Adrenal gland (tissue), 5 donors: ENCODE measurements around the gene RBMX2.
A peak's percentile ranks its signal among the peaks of the same experiment; 100 is the strongest.

Source experiments
- POLR2A ChIP-seq, 2 donors: fragments of 450-650 bp; IDR thresholded peaks; one replicate each; pipeline ENCODE4 v1.6.1; 2017; ENCODE audit warnings: antibody characterized with exemption in 2 of 2, mild to moderate bottlenecking in 2 of 2, moderate library complexity in 1 of 2
- TF ChIP-seq, protein P1 (sequence below), 6 experiments: fragments of 450-650 bp in 4 of 6; fragments of 200-600 bp in 2 of 6; sonication (generic) in 1 of 6; IDR thresholded peaks; 1 replicate in 5 of 6; 2 replicates in 1 of 6; pipeline versions ENCODE4 v1.5.1 to v1.8.0; 2016 to 2021; ENCODE audit warnings: antibody characterized with exemption in 6 of 6, mild to moderate bottlenecking in 2 of 6, moderate library complexity in 1 of 6
- donor health status: DM: no; HTN: no; CAD: no.

DNA sequence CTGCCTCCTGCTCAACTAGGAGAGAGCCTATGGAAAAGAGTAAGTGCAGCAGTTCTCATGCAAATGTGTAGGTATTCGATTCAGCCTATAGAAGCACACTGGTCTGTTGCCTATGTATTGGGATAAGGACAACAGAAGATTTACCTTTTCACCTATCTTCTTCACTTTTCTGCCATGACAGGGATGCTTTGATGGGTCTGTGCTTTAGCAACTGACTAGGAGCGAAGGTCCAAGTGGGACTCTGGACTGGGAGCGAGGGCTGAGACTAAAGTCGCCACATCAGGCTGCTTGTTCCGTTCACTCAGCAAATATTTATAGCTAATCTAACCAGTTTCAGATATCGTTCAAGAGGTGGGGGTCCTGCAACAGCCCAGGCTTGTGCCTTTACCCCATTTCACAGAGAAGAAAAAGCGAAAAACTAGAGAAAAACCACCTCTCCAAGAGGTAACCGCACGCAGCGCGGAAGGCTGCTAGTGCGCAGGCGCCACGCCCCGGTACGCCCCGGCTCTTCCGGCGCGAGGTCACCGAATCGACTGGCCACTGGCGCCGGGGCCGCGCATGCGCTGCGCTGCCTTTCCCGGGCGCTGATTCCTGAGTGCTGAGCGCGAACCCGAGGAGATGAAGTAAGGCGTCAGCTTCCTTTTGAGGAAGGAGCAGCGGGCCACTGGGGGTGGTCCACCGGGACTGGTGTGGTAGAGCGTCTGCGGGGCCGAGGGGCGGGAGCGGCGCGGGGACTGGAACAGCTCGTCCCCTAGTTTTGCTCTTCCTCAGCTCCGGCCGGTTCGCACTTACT, at the start of gene RBMX2:
- TF ChIP-seq, protein P1, sequence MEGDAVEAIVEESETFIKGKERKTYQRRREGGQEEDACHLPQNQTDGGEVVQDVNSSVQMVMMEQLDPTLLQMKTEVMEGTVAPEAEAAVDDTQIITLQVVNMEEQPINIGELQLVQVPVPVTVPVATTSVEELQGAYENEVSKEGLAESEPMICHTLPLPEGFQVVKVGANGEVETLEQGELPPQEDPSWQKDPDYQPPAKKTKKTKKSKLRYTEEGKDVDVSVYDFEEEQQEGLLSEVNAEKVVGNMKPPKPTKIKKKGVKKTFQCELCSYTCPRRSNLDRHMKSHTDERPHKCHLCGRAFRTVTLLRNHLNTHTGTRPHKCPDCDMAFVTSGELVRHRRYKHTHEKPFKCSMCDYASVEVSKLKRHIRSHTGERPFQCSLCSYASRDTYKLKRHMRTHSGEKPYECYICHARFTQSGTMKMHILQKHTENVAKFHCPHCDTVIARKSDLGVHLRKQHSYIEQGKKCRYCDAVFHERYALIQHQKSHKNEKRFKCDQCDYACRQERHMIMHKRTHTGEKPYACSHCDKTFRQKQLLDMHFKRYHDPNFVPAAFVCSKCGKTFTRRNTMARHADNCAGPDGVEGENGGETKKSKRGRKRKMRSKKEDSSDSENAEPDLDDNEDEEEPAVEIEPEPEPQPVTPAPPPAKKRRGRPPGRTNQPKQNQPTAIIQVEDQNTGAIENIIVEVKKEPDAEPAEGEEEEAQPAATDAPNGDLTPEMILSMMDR (IDR thresholded peaks at IDR 0.05), result no peak
- peak in 1 of 2 donors; percentile 35 for TF ChIP-seq POLR2A (IDR thresholded peaks at IDR 0.05)
